Measurements from ENCODE around the gene PAOX. TPM values are rescaled to one million over a fixed set of nuclear protein-coding genes. Genes with fewer than 3 reads are reported as not detected.

The PAOX gene
- total and polyA plus RNA-seq, 2 of the 4 experiments (the other 2 are of a cell fraction) = 3.8 to 4.5 TPM

DNA sequence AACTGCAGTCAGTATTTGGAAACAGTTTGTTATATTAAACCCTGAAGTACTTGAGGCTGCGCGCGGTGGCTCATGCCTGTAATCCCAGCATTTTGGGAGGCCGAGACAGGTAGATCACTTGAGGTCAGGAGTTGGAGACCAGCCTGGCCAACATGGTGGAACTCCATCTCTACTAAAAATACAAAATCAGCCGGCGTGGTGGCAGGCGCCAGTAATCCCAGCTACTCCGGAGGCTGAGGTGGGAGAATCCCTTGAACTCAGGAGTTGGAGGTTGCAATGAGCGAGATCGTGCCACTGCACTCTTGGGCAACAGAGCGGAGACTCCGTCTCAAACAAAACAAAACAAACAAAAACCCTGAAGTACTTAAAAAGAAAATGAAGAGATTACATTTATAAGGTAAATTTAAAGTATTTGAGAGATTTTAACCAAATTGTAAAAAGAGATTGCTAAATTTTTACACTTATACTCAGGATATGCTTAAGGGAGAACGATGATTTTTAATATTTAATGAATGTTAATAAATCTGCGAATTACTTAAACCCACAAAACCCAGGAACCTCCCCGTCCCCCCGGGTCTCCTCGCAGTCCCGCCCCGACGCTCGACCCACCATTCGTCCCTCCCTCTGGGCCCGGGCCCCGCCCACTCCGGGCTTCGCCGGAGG lies 14.5 kb downstream of the PAOX start:
- no TSS peak for BruUV-seq (replicated peaks)
- WGBS, 2 experiments (ENCODE audit: extremely low coverage in 2 of 2, insufficient read length in 1 of 2) = 100% methylated on average over 4 of the region's 27 CpGs; no CpG with 5 or more reads in 1 of the 2 experiments
- dilution Hi-C loops (cut with HindIII; ENCODE audit: low sequenced_read_pairs, unreplicated experiment) (no loop called here), in situ Hi-C loops (cut with MboI; ENCODE audit: low sequenced_read_pairs) (no loop called here), intact Hi-C loops (cut with micrococcal nuclease) (no loop called here)
- ATAC-seq (ENCODE audit: low read depth) (no peak), DNase-seq (no peak)
- H3K27ac ChIP-seq (ENCODE audit: insufficient read depth, low read length) = no peak overlapping the region
- H2AFZ ChIP-seq (replicated peaks; ENCODE audit: low read length, poor library complexity) = peak overlapping the region; percentile 94
- H3K4me3 ChIP-seq (ENCODE audit: insufficient read depth, low read depth, low read length) = no peak overlapping the region
- no peak overlapping the region for H2BK15ac ChIP-seq (ENCODE audit: low read depth, low read length)
- H4K5ac ChIP-seq (ENCODE audit: low read depth, low read length) = peak overlapping the region; percentile 90
- no peak overlapping the region for H2BK5ac ChIP-seq (ENCODE audit: low read depth, low read length, poor library complexity, severe bottlenecking)
- H3K9ac ChIP-seq (ENCODE audit: low read depth, low read length) = 0 out of 2 replicates have a peak overlapping the region, but pooled peaks have one; percentile 51
- TF ChIP-seq, protein P1, sequence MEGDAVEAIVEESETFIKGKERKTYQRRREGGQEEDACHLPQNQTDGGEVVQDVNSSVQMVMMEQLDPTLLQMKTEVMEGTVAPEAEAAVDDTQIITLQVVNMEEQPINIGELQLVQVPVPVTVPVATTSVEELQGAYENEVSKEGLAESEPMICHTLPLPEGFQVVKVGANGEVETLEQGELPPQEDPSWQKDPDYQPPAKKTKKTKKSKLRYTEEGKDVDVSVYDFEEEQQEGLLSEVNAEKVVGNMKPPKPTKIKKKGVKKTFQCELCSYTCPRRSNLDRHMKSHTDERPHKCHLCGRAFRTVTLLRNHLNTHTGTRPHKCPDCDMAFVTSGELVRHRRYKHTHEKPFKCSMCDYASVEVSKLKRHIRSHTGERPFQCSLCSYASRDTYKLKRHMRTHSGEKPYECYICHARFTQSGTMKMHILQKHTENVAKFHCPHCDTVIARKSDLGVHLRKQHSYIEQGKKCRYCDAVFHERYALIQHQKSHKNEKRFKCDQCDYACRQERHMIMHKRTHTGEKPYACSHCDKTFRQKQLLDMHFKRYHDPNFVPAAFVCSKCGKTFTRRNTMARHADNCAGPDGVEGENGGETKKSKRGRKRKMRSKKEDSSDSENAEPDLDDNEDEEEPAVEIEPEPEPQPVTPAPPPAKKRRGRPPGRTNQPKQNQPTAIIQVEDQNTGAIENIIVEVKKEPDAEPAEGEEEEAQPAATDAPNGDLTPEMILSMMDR (conservative IDR thresholded peaks at IDR 0.05; ENCODE audit: low read depth, low read length) = no peak
- TF ChIP-seq NFE2L2 (IDR thresholded peaks at IDR 0.05; ENCODE audit: low read depth, low read length) (no peak), SMC3 (IDR thresholded peaks at IDR 0.05; ENCODE audit: low read depth, low read length) (no peak), FOS (IDR thresholded peaks at IDR 0.05; ENCODE audit: low read depth, low read length) (no peak), RCOR1 (IDR thresholded peaks at IDR 0.05; ENCODE audit: insufficient replicate concordance, low read length) (no peak), CHD1 (IDR thresholded peaks at IDR 0.05; ENCODE audit: low read depth, low read length) (no peak), POLR2A (IDR thresholded peaks at IDR 0.05; ENCODE audit: low read depth, low read length) (no peak), RFX5 (IDR thresholded peaks at IDR 0.05; ENCODE audit: low read depth, low read length) (no peak), RAD21 (IDR thresholded peaks at IDR 0.05; ENCODE audit: low read length) (no peak), MAZ (IDR thresholded peaks at IDR 0.05; ENCODE audit: borderline replicate concordance, low read depth, low read length) (no peak), CEBPB (IDR thresholded peaks at IDR 0.05; ENCODE audit: low read depth, low read length) (no peak), BHLHE40 (IDR thresholded peaks at IDR 0.05; ENCODE audit: low read depth, low read length) (no peak)
- TF ChIP-seq, protein P2, sequence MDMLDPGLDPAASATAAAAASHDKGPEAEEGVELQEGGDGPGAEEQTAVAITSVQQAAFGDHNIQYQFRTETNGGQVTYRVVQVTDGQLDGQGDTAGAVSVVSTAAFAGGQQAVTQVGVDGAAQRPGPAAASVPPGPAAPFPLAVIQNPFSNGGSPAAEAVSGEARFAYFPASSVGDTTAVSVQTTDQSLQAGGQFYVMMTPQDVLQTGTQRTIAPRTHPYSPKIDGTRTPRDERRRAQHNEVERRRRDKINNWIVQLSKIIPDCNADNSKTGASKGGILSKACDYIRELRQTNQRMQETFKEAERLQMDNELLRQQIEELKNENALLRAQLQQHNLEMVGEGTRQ (IDR thresholded peaks at IDR 0.05; ENCODE audit: low read depth, low read length) = no peak
- no peaks in the 10 kb centered on the region for H3K27me3 ChIP-seq (ENCODE audit: control insufficient read depth, insufficient read depth, low read length)
- H4K91ac ChIP-seq (ENCODE audit: insufficient read depth, low read depth, low read length) = 0 out of 2 replicates have a peak overlapping the region, but pooled peaks have one; percentile 38
- H4K20me1 ChIP-seq (ENCODE audit: insufficient read depth, low read length) = no peaks in the 10 kb centered on the region
- peak overlapping the region; percentile 69 for H3K4ac ChIP-seq (ENCODE audit: low read depth, low read length)
- no peak overlapping the region; the same call in 1 of the 2 replicates for H3K4me2 ChIP-seq (ENCODE audit: low read depth, low read length)
- no peaks in the 10 kb centered on the region for H3K9me3 ChIP-seq (ENCODE audit: control insufficient read depth, insufficient read depth, low read length)
- peak overlapping the region; percentile 90 to 98 for H4K8ac ChIP-seq (ENCODE audit: low read depth in 2 of 2, low read length in 2 of 2)
- H2AK5ac ChIP-seq (ENCODE audit: low read depth, low read length) = no peak overlapping the region
- CTCF ChIA-PET = interaction anchor here (0.7 kb wide), 1 partner anchor 16 kb away, joined by 3 read pairs; no protein-coding TSS in a partner anchor
- H3K79me1 ChIP-seq (ENCODE audit: low read depth in 1 of 2, low read length in 2 of 2) = peaks cover 24 to 35% of the 10 kb centered on the region in 2 experiments
- H3K9me1 ChIP-seq (ENCODE audit: insufficient read depth, low read length) = peaks cover 9% of the 10 kb centered on the region; the same call in 1 of the 2 replicates
- POLR2A ChIA-PET (ENCODE audit: unreplicated experiment) = no interaction called here
- H3K36me3 ChIP-seq (ENCODE audit: control insufficient read depth, insufficient read depth, low read length) = peaks cover 21% of the 10 kb centered on the region
- H3K18ac ChIP-seq (ENCODE audit: low read depth, low read length) = no peak overlapping the region
- H3K4me1 ChIP-seq (ENCODE audit: control insufficient read depth, insufficient read depth, low read length) = peaks cover 4% of the 10 kb centered on the region; the same call in 1 of the 2 replicates
- no peak overlapping the region for H2AK9ac ChIP-seq (replicated peaks; ENCODE audit: low read depth, low read length, poor library complexity)
- no peak overlapping the region for H3K56ac ChIP-seq (ENCODE audit: extremely low read depth, insufficient read depth, low read length)
- no peak overlapping the region for H3K23ac ChIP-seq (ENCODE audit: low read depth, low read length)
- H2BK120ac ChIP-seq (ENCODE audit: low read depth, low read length) = no peak overlapping the region
- H2BK20ac ChIP-seq (ENCODE audit: low read depth, low read length) = no peak overlapping the region
- no peak overlapping the region for H3K14ac ChIP-seq (replicated peaks; ENCODE audit: low read depth, low read length)
